K562 (cell line): ENCODE results near the gene HLCS. TPM values are rescaled to one million over a fixed set of nuclear protein-coding genes. Genes with fewer than 3 reads are reported as not detected.

Experiments
- ARNT ChIP-seq, 2 experiments: fragments of 450-650 bp; IDR thresholded peaks; 2 replicates each; pipeline ENCODE4 v1.6.1; 2016; ENCODE audit warnings: mild to moderate bottlenecking in 1 of 2
- CAMTA2 ChIP-seq: fragments of 250-450 bp; sonication (Bioruptor Pico); conservative IDR thresholded peaks from 2 replicates; pipeline ENCODE4 v1.5.1; 2022
- CHD2 ChIP-seq: IDR thresholded peaks from 2 replicates; pipeline ENCODE4 v1.6.1; 2011; ENCODE audit warnings: low read depth, low read length
- ETV1 ChIP-seq: fragments of 450-650 bp; conservative IDR thresholded peaks from 2 replicates; pipeline ENCODE4 v1.6.1; 2016; ENCODE audit warnings: missing genetic modification characterization, control low read depth, low read depth, missing compliant biosample characterization
- FOXA3 ChIP-seq, 2 experiments: fragments of 450-650 bp in 1 of 2; sonication (generic) in 1 of 2; formaldehyde crosslinking; IDR thresholded peaks in 1 of 2; conservative IDR thresholded peaks in 1 of 2; 2 replicates each; pipeline versions ENCODE4 v1.4.0 to v1.8.0; 2020 to 2022; ENCODE audit warnings: mild to moderate bottlenecking in 2 of 2, missing genetic modification reagents in 1 of 2
- LCOR ChIP-seq: sonication (generic); formaldehyde crosslinking; IDR thresholded peaks from 2 replicates; pipeline ENCODE4 v1.8.0; 2022; ENCODE audit warnings: mild to moderate bottlenecking, missing genetic modification reagents
- MECOM ChIP-seq: fragments of 250-450 bp; sonication (Bioruptor Pico); IDR thresholded peaks from 2 replicates; pipeline ENCODE4 v1.8.0; 2022; ENCODE audit warnings: inconsistent platforms
- NFRKB ChIP-seq: fragments of 450-650 bp; IDR thresholded peaks from 2 replicates; pipeline ENCODE4 v1.6.1; 2016; ENCODE audit warnings: low read depth
- NUFIP1 ChIP-seq: fragments of 450-650 bp; IDR thresholded peaks from 2 replicates; pipeline ENCODE4 v1.6.1; 2018; ENCODE audit not compliant: partially characterized antibody
- RBBP5 ChIP-seq: fragments of 200-600 bp; sonication (generic); IDR thresholded peaks from 2 replicates; pipeline ENCODE4 v1.6.1; 2012; ENCODE audit warnings: borderline replicate concordance, mild to moderate bottlenecking, low read length, control low read depth, inconsistent platforms; ENCODE audit not compliant: insufficient read depth, poor library complexity, severe bottlenecking
- SETDB1 ChIP-seq: IDR thresholded peaks from one replicate; pipeline ENCODE4 v1.6.1; 2012; ENCODE audit warnings: low read length, control low read depth, inconsistent platforms
- SIRT6 ChIP-seq: IDR thresholded peaks from one replicate; pipeline ENCODE4 v1.6.1; 2012; ENCODE audit warnings: low read depth, mild to moderate bottlenecking, control low read depth, inconsistent platforms, low read length, moderate library complexity
- SLC30A9 ChIP-seq: fragments of 250-450 bp; sonication (Bioruptor Pico); IDR thresholded peaks from 2 replicates; pipeline ENCODE4 v1.8.0; 2022; ENCODE audit warnings: mild to moderate bottlenecking, moderate library complexity
- SMC3 ChIP-seq: conservative IDR thresholded peaks from 2 replicates; pipeline ENCODE4 v1.6.1; 2011; ENCODE audit warnings: low read depth, low read length, improper control_type of control experiment; ENCODE audit not compliant: insufficient read depth
- TCF15 ChIP-seq: fragments of 250-450 bp; sonication (Bioruptor Pico); IDR thresholded peaks from 2 replicates; pipeline ENCODE4 v1.8.0; 2022; ENCODE audit warnings: moderate library complexity, mild to moderate bottlenecking, inconsistent platforms
- ZBTB43 ChIP-seq: sonication (generic); formaldehyde crosslinking; IDR thresholded peaks from 2 replicates; pipeline ENCODE4 v1.8.0; 2023; ENCODE audit warnings: mild to moderate bottlenecking, missing genetic modification reagents
- ZNF274 ChIP-seq: IDR thresholded peaks from 2 replicates; pipeline ENCODE4 v1.6.1; 2011; ENCODE audit warnings: low read depth, mild to moderate bottlenecking, low read length, moderate library complexity, borderline replicate concordance
- ZNF311 ChIP-seq: fragments of 250-450 bp; sonication (Bioruptor Pico); IDR thresholded peaks from 2 replicates; pipeline ENCODE4 v1.4.0; 2020; ENCODE audit warnings: mild to moderate bottlenecking, moderate library complexity
- ZNF586 ChIP-seq: fragments of 450-650 bp; formaldehyde crosslinking; conservative IDR thresholded peaks from 2 replicates; pipeline ENCODE4 v1.4.0; 2020; ENCODE audit warnings: mild to moderate bottlenecking, moderate library complexity
- ZNF609 ChIP-seq: sonication (generic); formaldehyde crosslinking; IDR thresholded peaks from 2 replicates; pipeline ENCODE4 v1.8.1; 2023; ENCODE audit warnings: missing genetic modification reagents, mild to moderate bottlenecking, borderline replicate concordance
- ZNF77 ChIP-seq: fragments of 250-450 bp; sonication (Bioruptor Pico); IDR thresholded peaks from 2 replicates; pipeline ENCODE4 v1.5.0; 2020
- ZNF79 ChIP-seq: fragments of 250-450 bp; sonication (Bioruptor Pico); IDR thresholded peaks from 2 replicates; pipeline ENCODE4 v1.4.0; 2020; ENCODE audit warnings: low read depth, mild to moderate bottlenecking, moderate library complexity
- polyA plus RNA-seq, 8 experiments: library from polyadenylated mRNA; depleted of rRNA in 4 of 8; stranded (reverse) in 5 of 8; unstranded in 3 of 8; fragments of >200 nt; fragmentation: Nextera tagmentation in 2 of 8; fragmentation: Illumina TruSeq in 1 of 8; extraction: Ambion mirVana in 2 of 8; extraction: Trizol in 1 of 8; gene quantifications; 2 replicates each; pipeline versions ENCODE4 v1.2.1 to v1.2.3, GENCODE V29; 2011 to 2014; ENCODE audit warnings: inconsistent platforms in 1 of 8, missing spikeins in 1 of 8
- total RNA-seq, 7 experiments: library from RNA; depleted of rRNA in 6 of 7; stranded (reverse); fragments of >200 nt in 6 of 7; fragmentation: Illumina TruSeq in 2 of 7; extraction: Trizol in 2 of 7; gene quantifications; 2 replicates each; pipeline versions ENCODE4 v1.2.1 to v1.2.3, GENCODE V29; 2011 to 2021; ENCODE audit warnings: low replicate concordance in 1 of 7

The HLCS gene
- total and polyA plus RNA-seq, 9 of the 15 experiments (the other 6 are each of a cell fraction or from before 2014, with no cell fraction given), result 3.0 to 21.5 (median 17.1) TPM

GRCh38 chr21:36964827-36965719 lies 1.4 kb downstream of the HLCS start (continued):
- TF ChIP-seq ZBTB43 (CRISPR knock-in tag) (no peak), CAMTA2 (no peak), ZNF609 (no peak), FOXA3 (CRISPR knock-in tag; conservative IDR thresholded peaks at IDR 0.05 in 1 of 2, IDR thresholded peaks at IDR 0.05 in 1 of 2) (no peak), RBBP5 (no peak), LCOR (CRISPR knock-in tag) (no peak), ZNF311 (0 out of 2 replicates have a peak, but pooled peaks have one; percentile 48), NUFIP1 (no peak), ZNF77 (CRISPR knock-in tag) (no peak), SIRT6 (no peak), MECOM (CRISPR knock-in tag) (0 out of 2 replicates have a peak, but pooled peaks have one; percentile 16), ZNF79 (no peak), SMC3 (no peak), ETV1 (tag) (no peak), SLC30A9 (no peak), NFRKB (peak; percentile 90), ZNF586 (CRISPR knock-in tag) (peak; percentile 54; the same call in 1 of the 2 replicates), ZNF274 (no peak), CHD2 (no peak), TCF15 (0 out of 2 replicates have a peak, but pooled peaks have one; percentile 14), SETDB1 (no peak), ARNT (IDR thresholded peaks at IDR 0.05) (peak in 1 of 2 experiments; percentile 63; a peak in 1 of 4 replicates)
